ENCODE data around the gene ESR1.

Gene ESR1

DNA sequence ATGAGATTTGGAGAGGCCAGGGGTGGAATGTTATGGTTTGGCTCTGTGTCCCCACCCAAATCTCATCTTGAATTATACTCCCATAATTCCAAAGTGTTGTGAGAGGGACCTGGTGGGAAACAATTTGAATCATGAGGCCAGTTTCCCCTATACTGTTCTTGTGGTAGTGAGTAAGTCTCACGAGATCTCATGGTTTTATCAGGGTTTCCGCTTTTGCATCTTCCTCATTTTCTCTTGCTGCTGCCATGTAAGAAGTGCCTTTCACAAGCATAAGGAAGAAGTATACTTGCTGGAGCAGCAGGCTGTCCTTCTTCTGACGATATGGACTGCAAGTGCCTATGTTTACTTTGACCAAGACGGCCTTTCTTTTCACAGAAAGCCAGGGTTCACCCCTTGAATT is 270.5 kb downstream of the ESR1 start:
- Histone ChIP-seq H3K4me1 (ENCODE audit: control insufficient read depth, insufficient read depth, low read length) (no peaks in the 10 kb centered on the region), H3K27me3 (ENCODE audit: control insufficient read depth, insufficient read depth, low read length) (no peaks in the 10 kb centered on the region), H3K4me3 (ENCODE audit: low read length) (no peak overlapping the region), H3K27ac (ENCODE audit: low read depth, low read length) (no peak overlapping the region), H3K9ac (ENCODE audit: low read length) (no peak overlapping the region), H3K36me3 (ENCODE audit: control insufficient read depth, insufficient read depth, low read length) (no peaks in the 10 kb centered on the region)

DNA sequence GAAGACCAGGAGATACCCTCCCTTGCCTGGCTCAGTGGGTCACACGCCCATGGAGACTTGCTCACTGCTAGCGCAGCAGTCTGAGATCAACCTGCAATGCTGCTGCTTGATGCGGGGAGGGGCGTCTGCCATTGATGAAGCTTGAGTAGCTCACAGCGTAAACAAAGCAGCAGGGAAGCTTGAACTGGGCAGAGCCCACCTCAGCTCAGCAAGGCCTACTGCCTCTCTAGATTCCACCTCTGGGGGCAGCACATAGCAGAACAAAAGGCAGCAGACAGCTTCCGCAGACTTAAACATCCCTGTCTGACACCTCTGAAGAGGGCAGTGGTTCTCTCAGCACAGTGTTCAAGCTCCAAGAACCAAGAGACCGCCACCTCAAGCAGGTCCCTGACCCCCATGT is 271.3 kb downstream of the ESR1 start:
- H3K4me1 ChIP-seq (ENCODE audit: control insufficient read depth, insufficient read depth, low read length): no peaks in the 10 kb centered on the region
- H3K36me3 ChIP-seq (ENCODE audit: control insufficient read depth, insufficient read depth, low read length): no peaks in the 10 kb centered on the region
- no peak overlapping the region for H3K9ac ChIP-seq (ENCODE audit: low read length)
- no peaks in the 10 kb centered on the region for H3K27me3 ChIP-seq (ENCODE audit: control insufficient read depth, insufficient read depth, low read length)
- H3K4me3 ChIP-seq (ENCODE audit: low read length): no peak overlapping the region
- no peak overlapping the region for H3K27ac ChIP-seq (ENCODE audit: low read depth, low read length)

DNA sequence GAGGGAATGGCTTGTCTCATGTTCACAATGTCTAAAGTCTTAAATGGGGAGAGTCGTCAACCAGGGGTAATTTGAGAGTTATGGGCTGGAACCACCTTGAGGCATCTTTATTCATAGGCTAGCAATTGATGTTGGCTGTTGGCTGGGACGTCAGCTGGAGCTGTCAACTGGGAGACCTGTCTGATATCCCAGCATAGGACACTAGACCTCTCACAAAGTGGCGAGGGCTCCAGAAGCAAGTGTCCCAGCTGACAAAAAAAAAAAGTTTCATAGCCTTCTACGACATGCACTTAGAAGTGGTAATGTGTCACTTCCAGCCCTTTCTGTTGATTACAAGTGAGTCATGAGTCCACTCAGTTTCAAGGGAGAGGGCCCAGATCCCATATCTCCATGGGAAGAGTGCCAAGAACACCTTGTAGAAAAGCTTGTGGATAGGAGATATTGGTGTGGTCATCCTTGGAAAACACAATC is 278.0 kb downstream of the ESR1 start:
- Histone ChIP-seq H3K4me1 (ENCODE audit: control insufficient read depth, insufficient read depth, low read length) (no peaks in the 10 kb centered on the region), H3K9ac (ENCODE audit: low read length) (no peak overlapping the region), H3K4me3 (ENCODE audit: low read length) (no peak overlapping the region), H3K27ac (ENCODE audit: low read depth, low read length) (no peak overlapping the region), H3K36me3 (ENCODE audit: control insufficient read depth, insufficient read depth, low read length) (no peaks in the 10 kb centered on the region), H3K27me3 (ENCODE audit: control insufficient read depth, insufficient read depth, low read length) (no peaks in the 10 kb centered on the region)

DNA sequence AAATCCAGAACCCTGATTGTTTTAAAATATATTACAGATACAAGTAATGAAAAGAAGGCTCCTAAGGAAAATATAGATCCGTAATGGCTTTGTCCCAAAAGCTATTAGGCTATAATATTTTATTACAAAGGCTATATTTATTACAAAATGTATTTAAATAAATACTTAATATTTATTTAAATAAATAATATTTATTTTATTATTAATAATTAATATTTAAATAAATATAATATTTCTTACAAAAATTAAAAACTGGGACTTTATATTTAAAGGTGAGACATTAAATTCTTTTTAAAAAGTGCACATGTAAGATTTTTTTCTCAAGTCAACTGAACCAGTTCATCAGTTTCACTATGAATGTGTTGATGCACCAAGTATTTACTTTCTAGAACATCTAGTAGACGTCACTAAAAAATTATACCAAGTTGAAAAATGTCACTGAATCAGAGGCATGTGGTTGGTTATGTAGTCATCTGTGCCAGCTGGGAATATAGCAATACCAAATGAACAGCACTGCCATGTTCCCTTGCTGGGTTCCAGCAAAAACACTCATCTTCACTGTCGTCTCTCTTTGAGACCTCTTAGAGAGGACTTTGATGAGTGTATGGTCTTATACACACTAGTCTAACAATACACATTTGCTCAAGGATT is 278.9 kb downstream of the ESR1 start:
- Histone ChIP-seq H3K9ac (ENCODE audit: low read length) (no peak overlapping the region), H3K4me3 (ENCODE audit: low read length) (no peak overlapping the region), H3K4me1 (ENCODE audit: control insufficient read depth, insufficient read depth, low read length) (no peaks in the 10 kb centered on the region), H3K27me3 (ENCODE audit: control insufficient read depth, insufficient read depth, low read length) (no peaks in the 10 kb centered on the region), H3K36me3 (ENCODE audit: control insufficient read depth, insufficient read depth, low read length) (no peaks in the 10 kb centered on the region), H3K27ac (ENCODE audit: low read depth, low read length) (no peak overlapping the region)

DNA sequence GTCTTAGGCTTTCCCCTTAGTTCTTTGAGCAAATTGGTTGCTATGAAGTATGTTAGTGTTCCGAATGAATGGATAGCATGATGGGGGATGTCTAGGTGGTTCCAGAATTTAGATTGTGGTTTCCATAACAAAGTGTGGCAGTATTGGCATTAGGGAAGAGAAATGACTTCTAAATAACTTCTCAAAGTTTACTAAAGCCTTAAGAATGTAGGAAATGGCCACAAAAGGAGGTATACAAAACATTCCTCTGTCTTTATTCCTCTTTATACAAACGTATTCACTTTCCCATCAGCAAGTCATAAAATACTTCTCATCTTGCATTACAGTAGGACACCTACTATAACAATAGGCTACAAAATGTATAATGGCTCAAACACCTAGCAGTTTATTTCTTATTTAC is 279.6 kb downstream of the ESR1 start:
- Histone ChIP-seq H3K4me3 (ENCODE audit: low read length) (no peak overlapping the region), H3K36me3 (ENCODE audit: control insufficient read depth, insufficient read depth, low read length) (no peaks in the 10 kb centered on the region), H3K4me1 (ENCODE audit: control insufficient read depth, insufficient read depth, low read length) (no peaks in the 10 kb centered on the region), H3K27me3 (ENCODE audit: control insufficient read depth, insufficient read depth, low read length) (no peaks in the 10 kb centered on the region), H3K9ac (ENCODE audit: low read length) (no peak overlapping the region), H3K27ac (ENCODE audit: low read depth, low read length) (no peak overlapping the region)

DNA sequence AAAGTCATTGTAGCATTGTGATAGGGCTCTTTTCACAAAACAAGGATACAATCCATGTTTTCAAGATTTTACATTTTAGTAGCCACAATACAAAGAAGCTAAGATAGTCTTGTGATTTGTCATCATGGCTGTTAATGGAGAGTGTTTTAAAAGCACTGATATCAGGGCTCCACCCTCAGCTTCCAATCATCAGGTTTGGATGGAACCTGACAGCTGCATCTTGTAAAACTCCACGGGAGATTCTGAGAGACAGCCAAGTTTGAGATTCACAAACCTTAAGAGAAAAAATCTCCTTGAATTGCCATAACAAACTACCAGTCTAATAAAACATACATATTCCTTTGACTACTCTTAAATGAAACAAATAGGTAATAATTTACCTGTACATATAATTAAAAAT is 280.2 kb downstream of the ESR1 start:
- no peak overlapping the region for H3K27ac ChIP-seq (ENCODE audit: low read depth, low read length)
- no peak overlapping the region for H3K9ac ChIP-seq (ENCODE audit: low read length)
- no peaks in the 10 kb centered on the region for H3K36me3 ChIP-seq (ENCODE audit: control insufficient read depth, insufficient read depth, low read length)
- H3K27me3 ChIP-seq (ENCODE audit: control insufficient read depth, insufficient read depth, low read length): no peaks in the 10 kb centered on the region
- H3K4me1 ChIP-seq (ENCODE audit: control insufficient read depth, insufficient read depth, low read length): no peaks in the 10 kb centered on the region
- no peak overlapping the region for H3K4me3 ChIP-seq (ENCODE audit: low read length)

DNA sequence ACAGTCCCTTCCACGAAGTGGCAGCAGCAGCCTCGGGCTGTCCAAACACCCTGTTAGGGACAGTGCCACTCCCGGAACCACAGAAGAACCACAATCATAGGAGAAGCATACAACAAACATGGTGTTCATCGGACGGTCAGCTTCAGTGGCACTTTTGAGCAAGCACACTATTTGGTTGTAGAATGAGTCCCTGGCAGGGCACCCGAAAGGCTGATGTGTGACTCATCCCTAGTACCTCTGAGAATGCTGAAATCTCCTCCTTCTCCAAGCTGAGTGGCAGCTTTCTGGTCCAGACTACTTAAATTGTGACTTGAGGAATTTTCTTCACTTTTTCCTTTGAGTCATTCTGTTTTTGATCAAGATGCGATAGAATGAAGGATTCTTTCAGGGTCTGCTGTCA is 282.5 kb downstream of the ESR1 start:
- no peak overlapping the region for H3K27ac ChIP-seq (ENCODE audit: low read depth, low read length)

DNA sequence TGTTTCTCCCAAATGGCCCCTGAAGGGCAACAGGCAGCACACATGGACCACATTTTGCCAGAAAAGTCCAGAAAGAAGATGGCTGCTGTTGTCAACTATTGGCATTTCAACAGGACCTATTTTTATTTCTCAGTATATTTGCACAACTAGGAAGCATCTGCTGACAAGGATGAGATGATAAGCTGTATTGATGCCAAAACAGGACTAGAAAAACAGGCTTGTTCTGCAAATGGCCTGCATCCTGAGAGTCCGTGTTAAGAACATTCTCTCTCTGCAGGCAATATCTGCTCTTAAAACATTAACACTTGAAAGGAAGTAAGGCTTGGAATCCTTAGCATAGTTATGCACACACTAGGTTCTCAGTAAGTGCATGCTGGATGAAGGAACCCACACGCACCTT is 283.7 kb downstream of the ESR1 start:
- no peaks in the 10 kb centered on the region for H3K27me3 ChIP-seq (ENCODE audit: control insufficient read depth, insufficient read depth, low read length)
- no peak overlapping the region for H3K9ac ChIP-seq (ENCODE audit: low read length)
- H3K36me3 ChIP-seq (ENCODE audit: control insufficient read depth, insufficient read depth, low read length): no peaks in the 10 kb centered on the region
- no peaks in the 10 kb centered on the region for H3K4me1 ChIP-seq (ENCODE audit: control insufficient read depth, insufficient read depth, low read length)
- no peak overlapping the region for H3K4me3 ChIP-seq (ENCODE audit: low read length)
- H3K27ac ChIP-seq (ENCODE audit: low read depth, low read length): no peak overlapping the region

More for the DNA sequence above, 282.5 kb downstream of the ESR1 start:
- Histone ChIP-seq H3K36me3 (ENCODE audit: control insufficient read depth, insufficient read depth, low read length) (no peaks in the 10 kb centered on the region), H3K27me3 (ENCODE audit: control insufficient read depth, insufficient read depth, low read length) (no peaks in the 10 kb centered on the region), H3K9ac (ENCODE audit: low read length) (no peak overlapping the region), H3K4me1 (ENCODE audit: control insufficient read depth, insufficient read depth, low read length) (no peaks in the 10 kb centered on the region), H3K4me3 (ENCODE audit: low read length) (no peak overlapping the region)

DNA sequence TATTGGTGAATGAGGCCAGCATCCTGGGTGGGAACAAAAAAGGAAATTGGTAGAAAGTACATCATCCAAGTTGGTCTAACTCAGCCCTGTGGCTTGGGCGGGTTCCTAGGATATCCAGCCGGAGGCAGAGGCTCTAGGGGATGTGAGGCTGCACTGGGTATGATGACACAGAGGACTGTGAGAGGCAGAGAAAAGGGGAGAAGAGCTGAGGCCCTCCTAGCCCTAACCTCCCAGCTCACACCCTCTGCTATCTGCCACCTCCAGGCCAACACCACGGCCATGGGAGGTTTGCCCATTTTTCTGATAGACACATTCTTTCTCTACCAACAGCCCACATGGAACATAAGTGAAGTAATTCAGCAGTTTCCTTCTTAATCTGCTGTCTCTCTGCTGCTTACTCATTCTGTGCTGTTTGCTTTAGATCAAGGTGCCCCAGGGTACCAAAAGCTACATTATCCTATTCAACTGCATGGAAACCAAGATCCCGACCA is 284.4 kb downstream of the ESR1 start:
- Histone ChIP-seq H3K27ac (ENCODE audit: low read depth, low read length) (no peak overlapping the region), H3K4me1 (ENCODE audit: control insufficient read depth, insufficient read depth, low read length) (no peaks in the 10 kb centered on the region)

DNA sequence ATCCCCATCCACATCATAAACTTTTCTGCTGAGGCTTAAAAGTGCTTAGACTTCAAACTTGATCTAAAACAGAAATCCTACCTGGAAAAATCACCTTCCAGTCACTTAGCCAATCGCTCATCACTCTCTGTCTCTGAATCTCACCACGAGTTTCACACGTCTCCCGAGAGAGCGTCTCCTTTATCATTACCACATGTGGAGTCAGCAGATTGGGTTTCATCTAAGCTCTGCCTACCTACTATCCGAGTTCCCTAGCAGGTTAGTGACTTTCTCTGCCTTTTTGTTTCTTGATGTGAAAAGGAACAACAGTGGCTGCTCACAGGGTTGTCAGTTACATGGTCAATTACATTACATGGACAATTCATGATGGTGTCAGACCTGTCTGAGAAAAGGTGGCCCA is 286.2 kb downstream of the ESR1 start:
- Histone ChIP-seq H3K36me3 (ENCODE audit: control insufficient read depth, insufficient read depth, low read length) (no peaks in the 10 kb centered on the region), H3K27ac (ENCODE audit: low read depth, low read length) (no peak overlapping the region), H3K9ac (ENCODE audit: low read length) (no peak overlapping the region), H3K4me3 (ENCODE audit: low read length) (no peak overlapping the region), H3K4me1 (ENCODE audit: control insufficient read depth, insufficient read depth, low read length) (no peaks in the 10 kb centered on the region), H3K27me3 (ENCODE audit: control insufficient read depth, insufficient read depth, low read length) (no peaks in the 10 kb centered on the region)

More for the DNA sequence above, 284.4 kb downstream of the ESR1 start:
- H3K9ac ChIP-seq (ENCODE audit: low read length): no peak overlapping the region
- H3K4me3 ChIP-seq (ENCODE audit: low read length): no peak overlapping the region
- no peaks in the 10 kb centered on the region for H3K27me3 ChIP-seq (ENCODE audit: control insufficient read depth, insufficient read depth, low read length)
- no peaks in the 10 kb centered on the region for H3K36me3 ChIP-seq (ENCODE audit: control insufficient read depth, insufficient read depth, low read length)

DNA sequence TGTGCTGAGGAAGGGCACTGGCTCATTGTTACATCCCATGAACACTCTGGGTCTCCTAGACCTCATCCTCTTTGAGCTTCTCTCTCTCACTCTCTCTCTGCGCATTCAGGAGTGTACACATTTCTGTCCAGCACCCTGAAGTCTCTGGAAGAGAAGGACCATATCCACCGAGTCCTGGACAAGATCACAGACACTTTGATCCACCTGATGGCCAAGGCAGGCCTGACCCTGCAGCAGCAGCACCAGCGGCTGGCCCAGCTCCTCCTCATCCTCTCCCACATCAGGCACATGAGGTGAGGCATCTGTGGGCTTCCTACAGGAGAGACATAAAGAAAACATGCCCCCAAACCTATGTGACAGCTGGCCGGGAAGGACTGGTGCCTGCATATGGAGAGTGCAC is 286.8 kb downstream of the ESR1 start:
- Histone ChIP-seq H3K27me3 (ENCODE audit: control insufficient read depth, insufficient read depth, low read length) (no peaks in the 10 kb centered on the region), H3K4me3 (ENCODE audit: low read length) (no peak overlapping the region), H3K9ac (ENCODE audit: low read length) (no peak overlapping the region), H3K27ac (ENCODE audit: low read depth, low read length) (no peak overlapping the region), H3K4me1 (ENCODE audit: control insufficient read depth, insufficient read depth, low read length) (no peaks in the 10 kb centered on the region), H3K36me3 (ENCODE audit: control insufficient read depth, insufficient read depth, low read length) (no peaks in the 10 kb centered on the region)

DNA sequence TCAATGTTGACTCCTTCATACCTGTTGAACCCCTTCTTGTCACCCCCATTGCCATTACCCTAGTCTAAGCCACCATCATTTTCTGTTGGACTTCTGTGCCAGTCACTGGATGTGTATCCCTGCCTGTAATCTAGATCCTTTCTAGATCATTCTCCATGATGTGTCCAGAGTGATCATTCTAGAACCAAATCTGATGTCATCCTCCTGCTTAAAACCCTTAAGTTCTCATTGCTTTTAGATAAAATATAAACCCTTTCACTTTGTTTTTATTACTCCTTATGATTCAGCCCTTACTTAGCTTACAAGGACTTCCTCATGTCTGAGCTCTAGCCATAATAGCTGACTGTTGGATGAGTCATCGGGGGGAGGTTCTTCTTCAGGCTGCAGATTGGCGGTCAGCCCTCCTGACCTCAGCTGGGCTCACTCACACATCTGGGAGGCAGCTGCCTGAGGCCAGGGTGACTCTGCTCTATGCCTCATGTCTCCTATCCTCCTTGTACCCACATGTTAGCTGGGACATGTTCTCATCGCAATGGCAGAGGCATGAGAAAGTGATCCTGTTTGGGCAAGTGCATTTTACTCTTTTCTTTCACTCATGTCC is 287.6 kb downstream of the ESR1 start:
- H3K27me3 ChIP-seq (ENCODE audit: control insufficient read depth, insufficient read depth, low read length): no peaks in the 10 kb centered on the region
- H3K9ac ChIP-seq (ENCODE audit: low read length): no peak overlapping the region
- H3K27ac ChIP-seq (ENCODE audit: low read depth, low read length): peak overlapping the region; percentile 44
- no peaks in the 10 kb centered on the region for H3K36me3 ChIP-seq (ENCODE audit: control insufficient read depth, insufficient read depth, low read length)
- no peak overlapping the region for H3K4me3 ChIP-seq (ENCODE audit: low read length)
- no peaks in the 10 kb centered on the region for H3K4me1 ChIP-seq (ENCODE audit: control insufficient read depth, insufficient read depth, low read length)
